ENCODE data around the gene CD55. TPM values are rescaled to one million over a fixed set of nuclear protein-coding genes. Genes with fewer than 3 reads are reported as not detected.

CD55 gene
- total and polyA plus RNA-seq, 2 of the 8 experiments (the other 6 are each of a cell fraction or from before 2014, with no cell fraction given): 20.1 to 22.8 TPM

GRCh38 chr1:207283421-207283820 lies 38.1 kb upstream of the CD55 start (continued):
- TF ChIP-seq ASH2L (IDR thresholded peaks at IDR 0.05; ENCODE audit: low read length) (no peak), NANOG (IDR thresholded peaks at IDR 0.05; ENCODE audit: insufficient read depth, low read depth, low read length, poor library complexity, severe bottlenecking) (no peak), SP1 (IDR thresholded peaks at IDR 0.05; ENCODE audit: low read depth, low read length) (no peak), TAF7 (optimal IDR thresholded peaks at IDR 0.05; ENCODE audit: borderline replicate concordance, low read depth, low read length) (no peak)
